ENCODE results near the gene TRPM3. TPM values are rescaled to one million over a fixed set of nuclear protein-coding genes. Genes with fewer than 3 reads are reported as not detected.

Gene TRPM3
- total RNA-seq, 1 donor, result 0.72 TPM

DNA sequence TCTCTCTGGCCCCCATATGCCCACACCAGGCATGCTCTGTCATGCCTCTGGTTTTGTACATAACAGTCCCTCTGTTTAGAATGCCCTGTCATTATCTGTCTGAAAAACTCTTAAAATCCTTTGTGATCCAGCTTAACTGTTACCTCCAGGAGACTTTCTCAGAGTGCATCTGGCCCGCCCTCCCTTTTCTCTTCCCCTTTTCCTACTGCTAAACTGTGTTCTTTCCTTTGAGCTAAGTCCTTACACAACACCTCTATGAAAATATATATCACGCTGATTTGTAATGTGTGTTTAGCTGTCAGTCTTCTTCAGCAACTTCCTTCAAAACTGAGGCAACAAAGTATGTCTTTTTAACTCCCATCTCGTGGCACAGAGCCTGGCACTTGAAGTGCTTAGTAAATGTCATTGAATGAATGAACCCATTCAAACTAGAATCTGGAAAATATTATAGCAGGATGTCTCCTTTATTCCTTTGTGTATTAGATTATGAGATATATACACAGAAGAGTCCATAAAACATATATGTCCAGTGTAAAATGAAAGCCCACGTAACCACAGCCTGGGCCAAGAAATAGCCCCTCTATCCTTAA is 540.7 kb downstream of the TRPM3 start:
- no peaks in the 10 kb centered on the region for H4K20me1 ChIP-seq (ENCODE audit: insufficient read depth, low read length)

DNA sequence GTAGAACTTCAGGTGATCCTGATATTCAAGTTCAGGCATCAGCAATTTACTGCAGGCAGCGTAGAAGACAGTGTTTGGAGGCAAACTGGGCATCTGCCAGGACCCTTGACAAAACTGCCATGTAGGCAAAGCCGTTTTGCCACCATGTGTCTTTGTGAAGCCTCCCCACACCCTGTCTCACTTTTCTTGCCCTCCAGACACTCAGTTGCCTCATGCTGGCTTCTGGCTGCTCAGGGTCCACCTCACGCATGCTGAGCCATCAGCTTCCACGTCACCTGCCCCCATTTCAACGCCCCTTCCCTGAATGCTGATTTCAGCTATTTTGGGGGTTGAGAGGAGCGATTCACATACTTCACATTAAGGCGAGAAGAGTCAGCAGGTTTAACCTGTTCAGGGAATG is 541.7 kb downstream of the TRPM3 start:
- TF ChIP-seq, protein P1, sequence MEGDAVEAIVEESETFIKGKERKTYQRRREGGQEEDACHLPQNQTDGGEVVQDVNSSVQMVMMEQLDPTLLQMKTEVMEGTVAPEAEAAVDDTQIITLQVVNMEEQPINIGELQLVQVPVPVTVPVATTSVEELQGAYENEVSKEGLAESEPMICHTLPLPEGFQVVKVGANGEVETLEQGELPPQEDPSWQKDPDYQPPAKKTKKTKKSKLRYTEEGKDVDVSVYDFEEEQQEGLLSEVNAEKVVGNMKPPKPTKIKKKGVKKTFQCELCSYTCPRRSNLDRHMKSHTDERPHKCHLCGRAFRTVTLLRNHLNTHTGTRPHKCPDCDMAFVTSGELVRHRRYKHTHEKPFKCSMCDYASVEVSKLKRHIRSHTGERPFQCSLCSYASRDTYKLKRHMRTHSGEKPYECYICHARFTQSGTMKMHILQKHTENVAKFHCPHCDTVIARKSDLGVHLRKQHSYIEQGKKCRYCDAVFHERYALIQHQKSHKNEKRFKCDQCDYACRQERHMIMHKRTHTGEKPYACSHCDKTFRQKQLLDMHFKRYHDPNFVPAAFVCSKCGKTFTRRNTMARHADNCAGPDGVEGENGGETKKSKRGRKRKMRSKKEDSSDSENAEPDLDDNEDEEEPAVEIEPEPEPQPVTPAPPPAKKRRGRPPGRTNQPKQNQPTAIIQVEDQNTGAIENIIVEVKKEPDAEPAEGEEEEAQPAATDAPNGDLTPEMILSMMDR (IDR thresholded peaks at IDR 0.05; ENCODE audit: extremely low read depth, low read depth, low read length), result no peak
- no peaks in the 10 kb centered on the region for H3K36me3 ChIP-seq (ENCODE audit: insufficient read depth, low read length)

More for the DNA sequence above, 540.7 kb downstream of the TRPM3 start:
- Histone ChIP-seq H3K4me1 (ENCODE audit: insufficient read depth, low read length) (peaks cover 9% of the 10 kb centered on the region), H2AFZ (ENCODE audit: low read length) (no peak overlapping the region), H3K36me3 (ENCODE audit: insufficient read depth, low read length) (no peaks in the 10 kb centered on the region), H3K27ac (ENCODE audit: low read depth, low read length) (no peak overlapping the region), H3K79me2 (ENCODE audit: insufficient read depth, low read length) (no peaks in the 10 kb centered on the region), H3K27me3 (ENCODE audit: insufficient read depth, low read length) (no peaks in the 10 kb centered on the region), H3K4me3 (ENCODE audit: insufficient read depth, low read length) (no peak overlapping the region), H3K4me2 (ENCODE audit: insufficient read depth, low read length) (no peak overlapping the region), H3K9me3 (ENCODE audit: low read depth, low read length) (no peaks in the 10 kb centered on the region)
- TF ChIP-seq, protein P1 (IDR thresholded peaks at IDR 0.05; ENCODE audit: extremely low read depth, low read depth, low read length), result no peak
- DNase-seq (ENCODE audit: insufficient read length, low spot score, missing footprints), result no peak

DNA sequence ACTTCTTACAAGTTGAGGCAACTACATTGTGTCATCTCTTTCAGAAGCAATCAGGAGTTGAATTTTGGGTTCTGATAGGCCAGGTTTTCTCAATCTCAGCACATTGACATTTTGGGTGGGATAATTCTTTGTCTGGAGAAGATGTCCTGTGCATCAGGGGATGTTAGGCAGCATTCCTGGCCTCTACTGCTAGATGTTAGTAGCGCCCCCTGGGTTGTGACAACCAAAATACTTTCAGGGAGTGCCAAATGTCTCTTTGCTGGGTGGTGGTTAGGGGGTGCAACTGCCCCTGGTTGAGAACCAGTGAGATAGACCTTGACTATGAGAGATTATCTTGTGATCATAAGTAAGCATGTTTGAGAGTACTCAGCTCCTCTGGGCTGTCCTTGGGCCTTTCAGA is 542.7 kb downstream of the TRPM3 start:
- H3K4me3 ChIP-seq (ENCODE audit: insufficient read depth, low read length), result no peak overlapping the region
- no peaks in the 10 kb centered on the region for H3K79me2 ChIP-seq (ENCODE audit: insufficient read depth, low read length)
- no peak overlapping the region for H3K27ac ChIP-seq (ENCODE audit: low read depth, low read length)
- TF ChIP-seq, protein P1 (IDR thresholded peaks at IDR 0.05; ENCODE audit: extremely low read depth, low read depth, low read length), result no peak
- no peaks in the 10 kb centered on the region for H3K27me3 ChIP-seq (ENCODE audit: insufficient read depth, low read length)
- no peaks in the 10 kb centered on the region for H4K20me1 ChIP-seq (ENCODE audit: insufficient read depth, low read length)
- no peak overlapping the region for H2AFZ ChIP-seq (ENCODE audit: low read length)
- no peak overlapping the region for H3K4me2 ChIP-seq (ENCODE audit: insufficient read depth, low read length)
- no peaks in the 10 kb centered on the region for H3K36me3 ChIP-seq (ENCODE audit: insufficient read depth, low read length)
- no peak for DNase-seq (ENCODE audit: insufficient read length, low spot score, missing footprints)
- peaks cover 25% of the 10 kb centered on the region for H3K4me1 ChIP-seq (ENCODE audit: insufficient read depth, low read length)
- H3K9me3 ChIP-seq (ENCODE audit: low read depth, low read length), result no peaks in the 10 kb centered on the region

More for the DNA sequence above, 541.7 kb downstream of the TRPM3 start:
- Histone ChIP-seq H2AFZ (ENCODE audit: low read length) (no peak overlapping the region), H4K20me1 (ENCODE audit: insufficient read depth, low read length) (no peaks in the 10 kb centered on the region), H3K27ac (ENCODE audit: low read depth, low read length) (no peak overlapping the region), H3K4me1 (ENCODE audit: insufficient read depth, low read length) (peaks cover 16% of the 10 kb centered on the region), H3K9me3 (ENCODE audit: low read depth, low read length) (no peaks in the 10 kb centered on the region), H3K4me2 (ENCODE audit: insufficient read depth, low read length) (no peak overlapping the region), H3K4me3 (ENCODE audit: insufficient read depth, low read length) (no peak overlapping the region), H3K27me3 (ENCODE audit: insufficient read depth, low read length) (no peaks in the 10 kb centered on the region), H3K79me2 (ENCODE audit: insufficient read depth, low read length) (no peaks in the 10 kb centered on the region)
- no peak for DNase-seq (ENCODE audit: insufficient read length, low spot score, missing footprints)

DNA sequence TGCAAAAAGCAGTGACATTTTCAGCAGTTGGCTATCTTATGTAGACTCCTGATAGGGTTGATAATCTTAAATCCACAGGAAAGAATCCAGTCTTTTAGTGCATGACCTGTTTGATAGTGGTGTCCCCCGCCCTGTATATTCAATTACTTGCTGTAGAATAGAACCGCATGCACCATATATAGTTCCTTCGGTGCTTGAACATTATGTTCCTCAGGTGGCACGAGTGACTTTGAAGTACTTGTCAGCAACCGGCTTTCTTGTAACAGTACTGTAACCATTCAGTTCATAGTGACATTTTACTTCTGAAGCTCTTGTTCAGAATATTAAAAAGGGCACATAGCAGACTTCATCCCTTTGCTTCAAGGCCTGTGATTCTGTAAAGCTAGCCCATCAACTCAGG is 543.8 kb downstream of the TRPM3 start:
- H3K4me3 ChIP-seq (ENCODE audit: insufficient read depth, low read length), result no peak overlapping the region
- peaks cover 27% of the 10 kb centered on the region for H3K4me1 ChIP-seq (ENCODE audit: insufficient read depth, low read length)
- no peaks in the 10 kb centered on the region for H3K79me2 ChIP-seq (ENCODE audit: insufficient read depth, low read length)
- H3K36me3 ChIP-seq (ENCODE audit: insufficient read depth, low read length), result no peaks in the 10 kb centered on the region
- TF ChIP-seq, protein P1 (IDR thresholded peaks at IDR 0.05; ENCODE audit: extremely low read depth, low read depth, low read length), result no peak
- H4K20me1 ChIP-seq (ENCODE audit: insufficient read depth, low read length), result no peaks in the 10 kb centered on the region
- no peak overlapping the region for H3K4me2 ChIP-seq (ENCODE audit: insufficient read depth, low read length)
- peak overlapping the region; percentile 49 for H3K27ac ChIP-seq (ENCODE audit: low read depth, low read length)
- DNase-seq (ENCODE audit: insufficient read length, low spot score, missing footprints), result peak; percentile 53
- H3K9me3 ChIP-seq (ENCODE audit: low read depth, low read length), result no peaks in the 10 kb centered on the region
- H2AFZ ChIP-seq (ENCODE audit: low read length), result no peak overlapping the region
- H3K27me3 ChIP-seq (ENCODE audit: insufficient read depth, low read length), result no peaks in the 10 kb centered on the region
